ENCODE results near the gene OR10AD1.

OR10AD1 gene

GRCh38 chr12:48191096-48191495 lies 12.0 kb downstream of the OR10AD1 start:
- DNase-seq (ENCODE audit: low read depth): no peak

- DNase-seq (ENCODE audit: low read depth): peak; percentile 48
These were observed 13.6 kb downstream of the OR10AD1 start for GRCh38 chr12:48189331-48190125.

GRCh38 chr12:48187916-48188695 lies 15.0 kb downstream of the OR10AD1 start:
- DNase-seq (ENCODE audit: low read depth): no peak

GRCh38 chr12:48185181-48185919 lies 17.7 kb downstream of the OR10AD1 start:
- DNase-seq (ENCODE audit: low read depth): no peak

- no peak for DNase-seq (ENCODE audit: low read depth)
These were observed 18.6 kb downstream of the OR10AD1 start for GRCh38 chr12:48184549-48184922.

GRCh38 chr12:48183876-48184548 lies 19.1 kb downstream of the OR10AD1 start:
- no peak for DNase-seq (ENCODE audit: low read depth)

- peak; percentile 32 for DNase-seq (ENCODE audit: low read depth)
These were observed 19.8 kb downstream of the OR10AD1 start, which contains the start of gene CCDC184 for GRCh38 chr12:48183091-48183875. CCDC184 (plus strand) TSS chr12:48183644; CDS start chr12:48184123, 479 bp downstream.

GRCh38 chr12:48182631-48183030 lies 20.5 kb downstream of the OR10AD1 start:
- DNase-seq (ENCODE audit: low read depth): no peak

- no peak for DNase-seq (ENCODE audit: low read depth)
These were observed 22.1 kb downstream of the OR10AD1 start for GRCh38 chr12:48180857-48181495.

GRCh38 chr12:48180424-48180823 lies 22.7 kb downstream of the OR10AD1 start:
- DNase-seq (ENCODE audit: low read depth): no peak

- no peak for DNase-seq (ENCODE audit: low read depth)
These were observed 23.6 kb downstream of the OR10AD1 start for GRCh38 chr12:48179466-48179865.

GRCh38 chr12:48177982-48178381 lies 25.1 kb downstream of the OR10AD1 start:
- no peak for DNase-seq (ENCODE audit: low read depth)

- no peak for DNase-seq (ENCODE audit: low read depth)
These were observed 26.7 kb downstream of the OR10AD1 start for GRCh38 chr12:48176417-48176751.

- no peak for DNase-seq (ENCODE audit: low read depth)
These were observed 27.3 kb downstream of the OR10AD1 start for GRCh38 chr12:48175613-48176416.

- DNase-seq (ENCODE audit: low read depth): no peak
These were observed 34.1 kb downstream of the OR10AD1 start for GRCh38 chr12:48169011-48169410.

- no peak for DNase-seq (ENCODE audit: low read depth)
These were observed 37.8 kb downstream of the OR10AD1 start for GRCh38 chr12:48165089-48165981.

- no peak for DNase-seq (ENCODE audit: low read depth)
These were observed 38.6 kb downstream of the OR10AD1 start for GRCh38 chr12:48164451-48164850.

GRCh38 chr12:48163150-48163747 lies 39.8 kb downstream of the OR10AD1 start:
- DNase-seq (ENCODE audit: low read depth): no peak
